Activated CD4-positive, alpha-beta T cell treated with anti-CD3 and anti-CD28 coated beads, Interleukin-2, amount 50 U/mL, for 48 hours (primary cell): ENCODE measurements around the gene GPR39.

Experiments used
- DNase-seq, 2 experiments: peaks; one replicate each; pipeline ENCODE4 v3.0.0-alpha.2; 2020

The GPR39 gene

GRCh38 chr2:132414081-132414480 lies 2.5 kb upstream of the GPR39 start:
- no peak for DNase-seq

- DNase-seq, result no peak
Observed at GRCh38 chr2:132415256-132415914, 1.2 kb upstream of the GPR39 start.

GRCh38 chr2:132415915-132416722 lies 486 bp upstream of the GPR39 start:
- no peak for DNase-seq

- DNase-seq, result no peak
Observed at GRCh38 chr2:132417430-132418035, 928 bp downstream of the GPR39 start.

GRCh38 chr2:132419235-132419634 lies 2.6 kb downstream of the GPR39 start:
- no peak for DNase-seq

- no peak for DNase-seq
Observed at GRCh38 chr2:132419941-132420340, 3.3 kb downstream of the GPR39 start.

- no peak for DNase-seq
Observed at GRCh38 chr2:132420816-132421805, 4.5 kb downstream of the GPR39 start.

GRCh38 chr2:132422736-132423135 lies 6.1 kb downstream of the GPR39 start:
- DNase-seq, result no peak

GRCh38 chr2:132424526-132425121 lies 8.0 kb downstream of the GPR39 start:
- DNase-seq, result no peak

- no peak for DNase-seq
Observed at GRCh38 chr2:132426033-132426432, 9.4 kb downstream of the GPR39 start.

GRCh38 chr2:132426656-132427055 lies 10.1 kb downstream of the GPR39 start:
- no peak for DNase-seq

- no peak for DNase-seq
Observed at GRCh38 chr2:132429351-132429750, 12.7 kb downstream of the GPR39 start.

- no peak for DNase-seq
Observed at GRCh38 chr2:132429941-132430573, 13.5 kb downstream of the GPR39 start.

- no peak for DNase-seq
Observed at GRCh38 chr2:132430895-132431294, 14.3 kb downstream of the GPR39 start.

GRCh38 chr2:132437852-132438669 lies 21.5 kb downstream of the GPR39 start:
- no peak for DNase-seq

GRCh38 chr2:132438691-132439090 lies 22.1 kb downstream of the GPR39 start:
- DNase-seq, result peak in 1 of 2 experiments; percentile 6

- no peak for DNase-seq
Observed at GRCh38 chr2:132439703-132440398, 23.2 kb downstream of the GPR39 start.

- DNase-seq, result no peak
Observed at GRCh38 chr2:132441051-132441450, 24.4 kb downstream of the GPR39 start.

- no peak for DNase-seq
Observed at GRCh38 chr2:132442278-132442677, 25.7 kb downstream of the GPR39 start.

GRCh38 chr2:132443106-132443505 lies 26.5 kb downstream of the GPR39 start:
- no peak for DNase-seq
